ENCODE measurements around the gene IRAK3.
"Not testable (repeated sequence)": the region's sequence is repeated elsewhere in the genome, so short reads cannot be mapped to it uniquely, and the experiment has no call there.

IRAK3 gene

DNA sequence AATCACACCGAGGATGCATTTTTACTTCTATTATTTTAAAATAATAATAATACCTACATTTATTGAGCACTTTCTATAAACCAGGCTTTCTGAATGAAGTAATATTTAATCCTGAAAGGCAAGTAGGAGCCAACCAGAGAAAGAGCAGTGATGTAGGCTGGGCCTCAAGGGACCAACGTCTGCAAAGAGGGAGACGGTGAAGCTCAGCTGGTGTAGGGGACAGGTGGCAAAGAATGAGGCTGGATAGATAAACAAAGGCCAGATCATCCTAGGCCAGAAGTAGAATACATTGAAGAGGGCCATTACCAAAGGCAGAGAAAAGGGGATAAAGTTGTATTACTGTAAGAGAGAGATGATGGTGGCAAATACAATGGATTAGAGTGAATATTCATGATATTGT is 18.4 kb upstream of the IRAK3 start:
- DNase-seq, result no peak

GRCh38 chr12:66174391-66175325 is 14.4 kb upstream of the IRAK3 start:
- not testable (repeated sequence) for DNase-seq

- DNase-seq, result no peak
Measured at GRCh38 chr12:66176105-66176900, 12.7 kb upstream of the IRAK3 start.

- DNase-seq, result no peak
Measured at GRCh38 chr12:66182956-66183355, 6.1 kb upstream of the IRAK3 start.

GRCh38 chr12:66184822-66185221 is 4.2 kb upstream of the IRAK3 start:
- not testable (repeated sequence) for DNase-seq

DNA sequence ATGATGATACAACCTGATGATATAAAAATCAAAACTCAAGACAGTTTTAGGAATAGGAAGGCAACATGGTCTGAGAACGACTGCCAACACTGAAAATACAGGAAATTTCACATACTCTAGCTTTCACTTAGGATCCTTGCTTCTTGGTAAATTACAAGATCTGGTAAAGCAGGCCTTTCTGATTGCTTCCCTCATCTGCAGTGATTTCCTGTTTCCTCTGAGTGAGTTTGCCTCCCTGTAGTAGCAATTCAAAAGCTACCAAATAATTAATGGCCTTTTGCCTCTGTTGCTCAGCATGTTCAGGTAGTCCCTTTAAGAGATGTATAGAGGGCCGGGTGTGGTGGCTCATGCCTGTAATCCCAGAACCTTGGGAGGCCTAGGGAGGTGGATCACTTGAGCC is 2.0 kb upstream of the IRAK3 start:
- DNase-seq, result no peak

DNA sequence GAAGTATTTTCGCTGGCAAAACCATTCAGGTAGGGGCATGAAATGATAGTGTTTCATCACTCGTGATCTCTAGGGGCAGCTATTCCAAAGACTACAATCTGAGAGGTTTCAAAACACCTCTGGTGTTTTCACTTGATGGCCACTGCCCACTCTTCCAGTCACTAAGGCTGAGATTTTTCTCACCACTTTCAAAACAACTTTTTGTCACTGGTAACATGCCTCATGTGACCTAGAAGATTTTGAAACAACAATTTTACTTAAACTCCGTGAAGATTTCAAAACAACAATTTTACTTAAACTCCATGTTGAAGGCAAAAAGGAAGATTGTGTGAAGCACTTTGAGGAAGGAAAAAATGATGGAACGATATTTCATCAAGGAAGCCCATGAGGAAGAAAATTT is 1.2 kb upstream of the IRAK3 start:
- DNase-seq, result no peak

- DNase-seq, result no peak
Measured at GRCh38 chr12:66189486-66189843, 451 bp downstream of the IRAK3 start.

DNA sequence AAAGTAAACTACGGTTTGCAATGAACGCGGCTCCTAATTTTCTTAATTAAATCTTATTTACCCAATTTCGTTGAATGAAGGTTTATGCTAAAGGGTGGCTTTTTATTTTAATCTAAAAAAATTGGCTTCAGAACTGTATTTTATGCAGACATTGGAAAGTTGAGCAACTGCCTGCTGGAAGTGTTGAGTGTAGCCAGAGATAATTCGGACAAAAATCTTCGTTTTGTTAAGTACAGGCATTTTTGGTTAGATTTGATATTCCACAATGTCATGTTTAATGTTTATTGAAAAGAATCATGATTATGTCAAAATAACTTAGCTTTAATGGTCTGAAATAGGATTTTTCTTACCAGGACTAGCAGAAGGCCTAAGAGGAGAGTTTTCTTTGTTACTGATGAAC is 875 bp downstream of the IRAK3 start:
- no peak for DNase-seq

GRCh38 chr12:66190519-66191370 is 1.7 kb downstream of the IRAK3 start:
- no peak for DNase-seq

DNA sequence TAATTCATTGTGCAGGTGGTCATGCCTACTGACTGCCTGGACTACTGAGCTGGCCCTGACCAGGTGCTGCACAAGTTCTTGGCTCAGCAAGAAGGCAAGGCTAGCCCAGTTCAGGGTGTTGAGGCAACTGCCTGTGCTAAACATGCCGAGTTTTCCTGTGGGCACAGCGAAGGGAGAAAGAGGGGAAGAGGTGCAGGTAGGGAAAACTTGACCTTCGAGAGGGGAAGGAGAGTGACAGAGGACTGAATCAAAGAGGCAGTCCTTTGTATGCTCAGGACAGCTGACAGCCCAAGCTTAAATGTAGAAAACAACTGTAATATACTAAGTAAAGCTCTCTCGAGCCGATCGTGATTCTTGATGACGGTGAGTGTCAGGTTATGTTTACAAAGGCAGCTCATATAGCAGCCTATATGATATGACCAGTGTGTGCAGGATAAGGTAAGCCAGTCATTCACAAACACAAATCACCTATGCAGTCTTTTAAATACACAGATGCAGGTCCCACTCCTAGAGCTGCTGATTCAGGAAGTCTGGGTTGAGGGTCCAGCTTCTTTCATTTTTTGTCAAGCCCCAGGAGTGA is 2.6 kb downstream of the IRAK3 start:
- DNase-seq, result no peak

- no peak for DNase-seq
Measured at GRCh38 chr12:66194122-66194521, 5.1 kb downstream of the IRAK3 start.

DNA sequence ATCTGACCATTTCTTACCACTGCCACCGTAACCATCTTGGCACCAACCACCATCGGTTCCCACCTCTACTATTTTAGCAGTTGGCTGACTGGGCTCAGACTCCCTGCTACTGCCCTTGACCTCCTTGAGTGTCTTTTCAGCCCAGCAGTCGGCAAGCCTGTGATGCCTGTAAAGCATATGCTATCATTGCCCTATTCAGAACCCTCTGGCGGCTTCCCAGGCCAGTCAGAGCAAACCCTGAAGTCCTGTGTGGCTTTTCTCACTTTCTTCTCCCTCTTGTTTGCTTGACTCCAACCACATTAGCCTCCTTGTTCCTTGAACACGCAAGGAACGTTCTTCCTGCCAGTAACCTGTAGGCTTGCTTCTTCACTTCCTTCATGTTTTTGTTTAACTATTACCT is 6.2 kb downstream of the IRAK3 start:
- no peak for DNase-seq

GRCh38 chr12:66196806-66197205 is 7.8 kb downstream of the IRAK3 start:
- no peak for DNase-seq

- DNase-seq, result no peak
Measured at GRCh38 chr12:66197495-66197921, 8.5 kb downstream of the IRAK3 start.

DNA sequence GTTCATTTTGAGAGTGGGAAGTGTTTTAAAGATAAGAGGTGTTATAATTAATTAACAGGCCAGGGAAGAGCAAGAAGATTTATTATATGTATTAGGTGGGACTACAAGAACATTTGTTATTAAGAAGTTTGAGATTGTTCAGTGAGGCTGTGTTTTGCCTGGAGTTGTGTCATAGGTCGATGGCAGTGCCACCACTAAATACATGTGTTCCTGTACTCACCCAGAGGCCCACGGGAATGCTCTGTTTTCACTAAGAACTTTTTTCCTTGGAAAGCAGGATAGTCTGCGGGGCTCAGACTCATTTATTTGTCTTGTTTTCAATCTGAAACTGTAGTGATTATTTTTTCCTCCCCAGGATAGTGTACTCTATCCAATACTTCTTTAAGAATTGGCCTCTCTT is 10.1 kb downstream of the IRAK3 start:
- no peak for DNase-seq

GRCh38 chr12:66199831-66200509 is 11.0 kb downstream of the IRAK3 start:
- no peak for DNase-seq

- DNase-seq, result no peak
Measured at GRCh38 chr12:66203820-66204219, 14.8 kb downstream of the IRAK3 start.

DNA sequence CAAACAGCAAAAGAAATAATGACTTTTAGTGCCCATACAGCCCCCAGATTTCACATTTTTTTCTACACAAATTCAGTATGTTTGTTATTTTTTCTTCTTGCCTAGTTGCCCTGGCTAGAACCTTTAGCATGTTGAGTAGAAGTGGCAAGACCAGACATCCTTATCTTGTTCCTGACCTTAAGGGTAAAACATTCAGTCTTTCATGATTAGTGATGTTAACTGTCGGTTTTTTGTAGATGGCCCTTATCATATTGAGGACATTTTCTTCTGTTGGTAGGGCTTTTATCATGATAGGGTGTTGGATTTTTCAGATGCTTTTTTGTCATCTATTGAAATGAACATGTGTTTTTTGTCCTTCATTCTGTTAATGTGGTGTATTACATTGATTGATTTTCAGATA is 17.1 kb downstream of the IRAK3 start:
- no peak for DNase-seq

- no peak for DNase-seq
Measured at GRCh38 chr12:66210840-66211239, 21.8 kb downstream of the IRAK3 start.

GRCh38 chr12:66211573-66211972 is 22.6 kb downstream of the IRAK3 start:
- DNase-seq, result not testable (repeated sequence)

Measured in nucleus accumbens (tissue), 56 donors.